Smooth muscle cell (in vitro differentiated cells): Measurements from ENCODE around the gene AZU1. TPM values are rescaled to one million over a fixed set of nuclear protein-coding genes. Genes with fewer than 3 reads are reported as not detected.
A peak's percentile ranks its signal among the peaks of the same experiment; 100 is the strongest.

ENCODE experiments used
- DNase-seq: peaks from one replicate; lab custom pipeline; 2025; ENCODE audit not compliant: unreplicated experiment; lab: John Stamatoyannopoulos, UW
- H2AFZ ChIP-seq: fragments of 200-600 bp; sonication (generic); 2 replicates; pipeline ENCODE4 v1.6.0; 2016; ENCODE audit warnings: antibody characterized with exemption, low read depth, mild to moderate bottlenecking
- H3F3A ChIP-seq: fragments of 200-600 bp; sonication (generic); 2 replicates; pipeline ENCODE4 v1.6.0; 2017; ENCODE audit warnings: antibody characterized with exemption, low read depth
- H3K27ac ChIP-seq: fragments of 200-600 bp; sonication (generic); 2 replicates; pipeline ENCODE4 v1.5.1; 2016; ENCODE audit warnings: low read depth, mild to moderate bottlenecking
- H3K27me3 ChIP-seq: fragments of 200-600 bp; sonication (generic); 2 replicates; pipeline ENCODE4 v1.6.1; 2016; ENCODE audit warnings: low read depth, mild to moderate bottlenecking
- H3K36me3 ChIP-seq: fragments of 200-600 bp; sonication (generic); 2 replicates; pipeline ENCODE4 v1.5.1; 2016; ENCODE audit warnings: low read depth
- H3K4me1 ChIP-seq: fragments of 200-600 bp; sonication (generic); 2 replicates; pipeline ENCODE4 v1.5.1; 2016; ENCODE audit warnings: low read depth
- H3K4me2 ChIP-seq: fragments of 200-600 bp; sonication (generic); 2 replicates; pipeline ENCODE4 v1.6.0; 2016; ENCODE audit warnings: mild to moderate bottlenecking
- H3K4me3 ChIP-seq: fragments of 200-600 bp; sonication (generic); 2 replicates; pipeline ENCODE4 v1.5.1; 2016; ENCODE audit warnings: mild to moderate bottlenecking
- H3K79me2 ChIP-seq: fragments of 200-600 bp; sonication (generic); 2 replicates; pipeline ENCODE4 v1.6.0; 2016; ENCODE audit warnings: low read depth, mild to moderate bottlenecking
- H3K9ac ChIP-seq: fragments of 200-600 bp; sonication (generic); 2 replicates; pipeline ENCODE4 v1.6.0; 2016; ENCODE audit warnings: low read depth
- H3K9me3 ChIP-seq: fragments of 200-600 bp; sonication (generic); replicated peaks from 2 replicates; pipeline ENCODE4 v1.5.1; 2016; ENCODE audit warnings: low read depth
- H4K20me1 ChIP-seq: fragments of 200-600 bp; sonication (generic); 2 replicates; pipeline ENCODE4 v1.6.0; 2016; ENCODE audit warnings: low read depth
- WGBS: methylation state at CpG from one replicate; pipeline ENCODE4 v1.1.7; 2016; ENCODE audit warnings: low lambda C conversion rate; 5-methylcytosine and 5-hydroxymethylcytosine counted together
- polyA plus RNA-seq: library from polyadenylated mRNA; unstranded; fragments of >200 nt; fragmentation: Nextera tagmentation; extraction: Ambion mirVana; gene quantifications from 2 replicates; pipeline ENCODE4 v1.2.1, GENCODE V29; 2016
- total RNA-seq: library from RNA; depleted of rRNA; stranded (reverse); fragments of >200 nt; gene quantifications from 2 replicates; pipeline ENCODE4 v1.2.3, GENCODE V29; 2014
- TF ChIP-seq, protein P1 (sequence below): fragments of 200-600 bp; sonication (generic); IDR thresholded peaks from 2 replicates; pipeline ENCODE4 v1.5.1; 2017; ENCODE audit warnings: borderline replicate concordance, mild to moderate bottlenecking, antibody characterized with exemption; ENCODE audit not compliant: insufficient read depth, poor library complexity, severe bottlenecking

Gene AZU1
- total and polyA plus RNA-seq, 2 experiments from 2014 or later = 0.32 to 8.0 TPM

DNA sequence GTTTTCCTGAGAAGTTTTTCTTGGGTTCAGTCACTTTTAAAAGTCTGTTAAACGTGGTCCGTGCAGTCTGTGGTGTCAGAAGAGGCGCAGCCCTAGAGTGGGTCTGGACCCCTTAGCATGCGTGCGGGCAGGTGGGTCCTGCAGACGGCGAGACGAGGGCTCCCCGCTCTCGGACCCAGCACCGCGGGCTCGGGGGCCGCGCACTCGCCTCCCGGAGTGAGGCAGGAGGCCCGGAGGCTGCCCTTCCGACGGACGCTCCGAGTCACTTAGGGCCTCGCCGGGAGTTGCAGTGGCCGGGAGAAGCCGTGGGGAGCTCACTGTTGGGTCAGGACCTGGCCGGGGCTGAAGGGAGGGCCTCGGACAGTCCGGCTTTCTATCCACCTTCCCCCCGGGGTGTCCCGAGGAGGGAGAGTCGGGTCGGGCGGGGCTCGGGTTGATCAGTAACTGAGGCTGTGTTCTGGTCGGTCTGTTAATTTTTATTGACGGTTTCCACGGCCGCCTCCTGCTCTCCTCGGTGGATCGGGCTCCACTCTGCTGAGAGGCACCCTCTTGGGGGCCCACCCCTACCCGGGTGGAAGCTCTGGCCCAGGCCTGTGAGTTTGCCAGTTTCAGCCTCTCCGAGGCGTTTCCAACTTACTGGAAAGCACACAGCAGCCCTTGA, 29.1 kb upstream of the AZU1 start:
- peak overlapping the region; percentile 90 for H3K27ac ChIP-seq
- peak overlapping the region; percentile 91 for H3K4me2 ChIP-seq
- peaks cover 14% of the 10 kb centered on the region for H3F3A ChIP-seq
- no peaks in the 10 kb centered on the region for H3K27me3 ChIP-seq
- DNase-seq = no peak
- H2AFZ ChIP-seq = no peak overlapping the region
- H4K20me1 ChIP-seq = peaks cover 57% of the 10 kb centered on the region
- WGBS = 1% methylated on average over 42 of the region's 44 CpGs
- peak overlapping the region; percentile 96 for H3K9ac ChIP-seq
- TF ChIP-seq, protein P1, sequence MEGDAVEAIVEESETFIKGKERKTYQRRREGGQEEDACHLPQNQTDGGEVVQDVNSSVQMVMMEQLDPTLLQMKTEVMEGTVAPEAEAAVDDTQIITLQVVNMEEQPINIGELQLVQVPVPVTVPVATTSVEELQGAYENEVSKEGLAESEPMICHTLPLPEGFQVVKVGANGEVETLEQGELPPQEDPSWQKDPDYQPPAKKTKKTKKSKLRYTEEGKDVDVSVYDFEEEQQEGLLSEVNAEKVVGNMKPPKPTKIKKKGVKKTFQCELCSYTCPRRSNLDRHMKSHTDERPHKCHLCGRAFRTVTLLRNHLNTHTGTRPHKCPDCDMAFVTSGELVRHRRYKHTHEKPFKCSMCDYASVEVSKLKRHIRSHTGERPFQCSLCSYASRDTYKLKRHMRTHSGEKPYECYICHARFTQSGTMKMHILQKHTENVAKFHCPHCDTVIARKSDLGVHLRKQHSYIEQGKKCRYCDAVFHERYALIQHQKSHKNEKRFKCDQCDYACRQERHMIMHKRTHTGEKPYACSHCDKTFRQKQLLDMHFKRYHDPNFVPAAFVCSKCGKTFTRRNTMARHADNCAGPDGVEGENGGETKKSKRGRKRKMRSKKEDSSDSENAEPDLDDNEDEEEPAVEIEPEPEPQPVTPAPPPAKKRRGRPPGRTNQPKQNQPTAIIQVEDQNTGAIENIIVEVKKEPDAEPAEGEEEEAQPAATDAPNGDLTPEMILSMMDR = no peak
- peaks cover 58% of the 10 kb centered on the region for H3K79me2 ChIP-seq
- no peaks in the 10 kb centered on the region for H3K9me3 ChIP-seq
- H3K4me1 ChIP-seq = peaks cover 34% of the 10 kb centered on the region
- peak overlapping the region; percentile 100 for H3K4me3 ChIP-seq
- H3K36me3 ChIP-seq = no peaks in the 10 kb centered on the region

- Histone ChIP-seq H3K4me1 (peaks cover 34% of the 10 kb centered on the region), H3K4me3 (peak overlapping the region; percentile 100), H3K9ac (peak overlapping the region; percentile 96), H3K4me2 (peak overlapping the region; percentile 91), H3K79me2 (peaks cover 65% of the 10 kb centered on the region), H3K9me3 (no peaks in the 10 kb centered on the region), H4K20me1 (peaks cover 65% of the 10 kb centered on the region), H3F3A (peaks cover 14% of the 10 kb centered on the region), H3K27me3 (no peaks in the 10 kb centered on the region), H3K27ac (peak overlapping the region; percentile 90), H3K36me3 (no peaks in the 10 kb centered on the region), H2AFZ (no peak overlapping the region)
- DNase-seq = no peak
- 17% methylated on average over 28 of the region's 28 CpGs for WGBS
- TF ChIP-seq, protein P1 = peak; percentile 2
These were observed 28.4 kb upstream of the AZU1 start for GRCh38 chr19:799076-799881.

DNA sequence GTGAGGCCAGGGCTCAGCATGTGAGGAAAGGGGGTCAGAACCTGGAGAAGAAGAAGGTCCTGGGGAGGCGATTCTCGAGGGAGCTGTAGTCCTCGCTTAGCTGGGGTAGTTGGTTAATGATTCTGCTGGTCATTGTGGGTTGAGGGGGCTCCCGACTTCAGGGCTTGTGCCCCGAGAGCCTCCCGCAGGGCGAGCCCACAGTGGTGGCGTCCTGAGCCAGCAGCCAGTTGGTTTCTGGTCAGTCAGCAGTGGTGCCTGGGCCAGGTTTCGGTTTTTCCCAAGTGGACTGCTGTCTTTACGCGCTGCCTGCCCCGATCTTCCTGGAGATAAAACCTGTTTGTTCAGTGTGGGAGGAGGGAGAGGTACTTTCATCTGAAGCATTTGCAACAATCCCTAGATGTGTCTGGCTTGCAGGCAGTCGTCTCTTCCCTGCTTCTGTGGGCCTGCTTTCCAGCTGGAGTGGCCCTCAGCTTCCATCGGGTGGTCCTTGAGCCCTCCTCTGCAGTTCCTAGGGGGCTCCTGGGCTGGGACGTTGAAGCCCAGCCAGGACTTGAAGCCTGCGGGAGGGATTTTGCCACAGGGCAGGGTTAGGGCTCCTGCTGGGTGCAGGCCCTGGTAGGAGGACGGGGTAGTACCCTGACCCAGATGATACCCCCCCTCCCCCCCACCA, 27.1 kb upstream of the AZU1 start:
- peak overlapping the region; percentile 18 for H3K9ac ChIP-seq
- H3K27ac ChIP-seq = peak overlapping the region; percentile 90
- no peaks in the 10 kb centered on the region for H3K36me3 ChIP-seq
- H4K20me1 ChIP-seq = peaks cover 77% of the 10 kb centered on the region
- peaks cover 34% of the 10 kb centered on the region for H3K4me1 ChIP-seq
- TF ChIP-seq, protein P1 = no peak
- DNase-seq = no peak
- H3F3A ChIP-seq = peaks cover 16% of the 10 kb centered on the region
- WGBS = 50% methylated on average over 17 of the region's 17 CpGs
- no peaks in the 10 kb centered on the region for H3K9me3 ChIP-seq
- no peak overlapping the region for H2AFZ ChIP-seq
- peak overlapping the region; percentile 91 for H3K4me2 ChIP-seq
- peaks cover 77% of the 10 kb centered on the region for H3K79me2 ChIP-seq
- H3K4me3 ChIP-seq = peak overlapping the region; percentile 100
- H3K27me3 ChIP-seq = no peaks in the 10 kb centered on the region
